Esophagus squamous epithelium (tissue), 4 donors: ENCODE measurements around the gene HNF4A.

Source experiments
- CTCF ChIP-seq, 6 experiments: fragments of 450-650 bp in 4 of 6; fragments of 200-600 bp in 2 of 6; sonication (generic) in 2 of 6; IDR thresholded peaks; one replicate each; pipeline ENCODE4 v1.5.1; 2016 to 2019; ENCODE audit warnings: antibody characterized with exemption in 6 of 6, mild to moderate bottlenecking in 4 of 6, moderate library complexity in 4 of 6
- POLR2A ChIP-seq, 4 donors: fragments of 450-650 bp; IDR thresholded peaks; one replicate each; pipeline ENCODE4 v1.6.1; 2017; ENCODE audit warnings: antibody characterized with exemption in 4 of 4, mild to moderate bottlenecking in 4 of 4, moderate library complexity in 3 of 4

GRCh38 chr20:44419131-44419844 is 63.8 kb downstream of the HNF4A start:
- TF ChIP-seq CTCF (IDR thresholded peaks at IDR 0.05) (no peak), POLR2A (IDR thresholded peaks at IDR 0.05) (no peak)
